HepG2 (cell line): ENCODE measurements around the gene ANGPTL5. TPM values are rescaled to one million over a fixed set of nuclear protein-coding genes. Genes with fewer than 3 reads are reported as not detected.

Experiments used
- ATAC-seq: fragments of 200-7000 bp; cut with Tn5 transposase; 3 replicates; pipeline ENCODE4 v1.9.1; 2020; ENCODE audit warnings: mild to moderate bottlenecking, moderate library complexity
- BruUV-seq: library from RNA; stranded (reverse); fragments of 400-500 nt; replicated peaks from 2 replicates; lab custom pipeline; 2021; lab: Mats Ljungman, UMichigan
- CTCF ChIA-PET: fragments of 300-600 bp; formaldehyde crosslinking; extraction: SDS; loops from one replicate; lab custom pipeline; 2021; ENCODE audit warnings: low total read pairs, inconsistent platforms, low intra/inter-chr PET ratio; lab: Yijun Ruan, JAX
- POLR2A ChIA-PET: fragments of 350-600 bp; sonication (Branson Sonifier 250); formaldehyde crosslinking; loops from one replicate; lab custom pipeline; 2020; ENCODE audit warnings: antibody characterized with exemption, inconsistent platforms; lab: Yijun Ruan, JAX
- DNase-seq: peaks from one replicate; pipeline ENCODE4 v3.0.0-alpha.2; 2015; ENCODE audit warnings: low spot score
- FAIRE-seq: peaks from 3 replicates; lab custom pipeline; 2011; peaks lifted over from hg19 to GRCh38; lab: Jason Lieb, UNC
- H2AFZ ChIP-seq: one replicate; pipeline ENCODE4 v1.6.1; 2011; ENCODE audit warnings: low read length, inconsistent platforms
- H3K27ac ChIP-seq: fragments of 300-600 bp; 3 replicates; pipeline ENCODE4 v1.8.0; 2011; ENCODE audit warnings: mixed run types, mild to moderate bottlenecking, mixed read lengths, low read length, inconsistent platforms; ENCODE audit not compliant: insufficient read depth; ENCODE audit errors: extremely low read length
- H3K27me3 ChIP-seq, 2 experiments: fragments of 200-600 bp in 1 of 2; 2 replicates in 1 of 2; 3 replicates in 1 of 2; pipeline versions ENCODE4 v1.6.0 to v1.8.0; 2011; ENCODE audit warnings: low read length in 2 of 2, mild to moderate bottlenecking in 2 of 2, moderate library complexity in 2 of 2, inconsistent platforms in 1 of 2; ENCODE audit not compliant: insufficient read depth in 2 of 2, control insufficient read depth in 1 of 2
- H3K36me3 ChIP-seq, 2 experiments: fragments of 200-600 bp in 1 of 2; replicated peaks in 1 of 2; 2 replicates in 1 of 2; 3 replicates in 1 of 2; pipeline versions ENCODE4 v1.5.1 to v1.8.0; 2011; ENCODE audit warnings: low read length in 2 of 2, inconsistent platforms in 1 of 2; ENCODE audit not compliant: insufficient read depth in 2 of 2, control insufficient read depth in 1 of 2
- H3K4me1 ChIP-seq: 2 replicates; pipeline ENCODE4 v1.5.1; 2012; ENCODE audit warnings: low read length, inconsistent platforms; ENCODE audit not compliant: insufficient read depth
- H3K4me2 ChIP-seq: 2 replicates; pipeline ENCODE4 v1.6.0; 2011; ENCODE audit warnings: low read depth, low read length, inconsistent platforms
- H3K4me3 ChIP-seq, 3 experiments: fragments of 200-600 bp in 1 of 3; sonication (generic), shearing (Covaris generic) in 1 of 3; replicated peaks in 1 of 3; 2 replicates each; pipeline ENCODE4 v1.5.1; 2011 to 2016; ENCODE audit warnings: low read length in 3 of 3, inconsistent platforms in 2 of 3, low read depth in 2 of 3, mild to moderate bottlenecking in 2 of 3, control low read depth in 1 of 3, mixed read lengths in 1 of 3; ENCODE audit not compliant: insufficient read depth in 1 of 3
- H3K79me2 ChIP-seq: one replicate; pipeline ENCODE4 v1.6.1; 2011; ENCODE audit warnings: low read length, inconsistent platforms; ENCODE audit not compliant: insufficient read depth
- H3K9ac ChIP-seq: 2 replicates; pipeline ENCODE4 v1.6.0; 2011; ENCODE audit warnings: mild to moderate bottlenecking, low read depth, low read length, inconsistent platforms; ENCODE audit not compliant: insufficient read depth
- H3K9me3 ChIP-seq: 2 replicates; pipeline ENCODE4 v1.5.1; 2012; ENCODE audit warnings: mild to moderate bottlenecking, low read length
- H4K20me1 ChIP-seq: 2 replicates; pipeline ENCODE4 v1.6.0; 2011; ENCODE audit warnings: inconsistent platforms, mild to moderate bottlenecking, low read length, moderate library complexity; ENCODE audit not compliant: insufficient read depth
- ATF4 ChIP-seq, 2 experiments: fragments of 450-650 bp in 1 of 2; sonication (generic) in 1 of 2; formaldehyde crosslinking; IDR thresholded peaks; 2 replicates each; pipeline versions ENCODE4 v1.5.0 to v1.8.0; 2020 to 2022; ENCODE audit warnings: mild to moderate bottlenecking in 1 of 2, missing genetic modification reagents in 1 of 2
- CBFB ChIP-seq: sonication (generic); formaldehyde crosslinking; IDR thresholded peaks from 2 replicates; pipeline ENCODE4 v1.4.0; 2020; ENCODE audit warnings: missing genetic modification reagents
- DNMT1 ChIP-seq: sonication (generic); formaldehyde crosslinking; IDR thresholded peaks from 2 replicates; pipeline ENCODE4 v1.5.1; 2020; ENCODE audit warnings: mild to moderate bottlenecking, missing genetic modification reagents
- HNRNPLL ChIP-seq: fragments of 200-400 bp; formaldehyde crosslinking; IDR thresholded peaks from 2 replicates; pipeline ENCODE4 v1.6.1; 2017; ENCODE audit warnings: mild to moderate bottlenecking, low read depth, low read length; ENCODE audit not compliant: poor library complexity, severe bottlenecking
- IRF2 ChIP-seq: IDR thresholded peaks from 2 replicates; pipeline ENCODE4 v1.6.1; 2018; ENCODE audit warnings: missing genetic modification reagents, missing compliant biosample characterization
- MTF1 ChIP-seq: sonication (generic); formaldehyde crosslinking; IDR thresholded peaks from 2 replicates; pipeline ENCODE4 v1.5.0; 2020; ENCODE audit warnings: missing genetic modification reagents
- NFIB ChIP-seq: sonication (generic); formaldehyde crosslinking; IDR thresholded peaks from 2 replicates; pipeline ENCODE4 v1.9.0; 2021; ENCODE audit warnings: missing genetic modification reagents, mild to moderate bottlenecking, borderline replicate concordance
- NR2F1 ChIP-seq, 2 experiments: fragments of 450-650 bp in 1 of 2; formaldehyde crosslinking in 1 of 2; IDR thresholded peaks; 2 replicates each; pipeline versions ENCODE4 v1.5.0 to v1.6.1; 2016 to 2020; ENCODE audit warnings: mild to moderate bottlenecking in 1 of 2, missing compliant biosample characterization in 1 of 2, missing genetic modification reagents in 1 of 2, moderate library complexity in 1 of 2
- TP53 ChIP-seq: sonication (generic); formaldehyde crosslinking; conservative IDR thresholded peaks from 2 replicates; pipeline ENCODE4 v1.4.0; 2020; ENCODE audit warnings: missing genetic modification reagents
- ZBTB21 ChIP-seq: sonication (generic); formaldehyde crosslinking; IDR thresholded peaks from 2 replicates; pipeline ENCODE4 v1.4.0; 2020; ENCODE audit warnings: missing genetic modification reagents
- ZFAT ChIP-seq: sonication (generic); formaldehyde crosslinking; conservative IDR thresholded peaks from 2 replicates; pipeline ENCODE4 v1.8.1; 2023; ENCODE audit warnings: missing genetic modification reagents, inconsistent platforms
- ZNF124 ChIP-seq: sonication (generic); formaldehyde crosslinking; IDR thresholded peaks from 2 replicates; pipeline ENCODE4 v1.4.0; 2020; ENCODE audit warnings: missing genetic modification reagents
- ZNF3 ChIP-seq: IDR thresholded peaks from 2 replicates; pipeline ENCODE4 v1.7.0; 2017; ENCODE audit warnings: inconsistent platforms
- ZNF564 ChIP-seq: sonication (generic); formaldehyde crosslinking; IDR thresholded peaks from 2 replicates; pipeline ENCODE4 v1.8.1; 2023; ENCODE audit warnings: mild to moderate bottlenecking, missing genetic modification reagents
- ZNF607 ChIP-seq: sonication (generic); formaldehyde crosslinking; IDR thresholded peaks from 2 replicates; pipeline ENCODE4 v1.5.1; 2020; ENCODE audit warnings: missing genetic modification reagents, mild to moderate bottlenecking, borderline replicate concordance
- ZNF891 ChIP-seq: sonication (generic); formaldehyde crosslinking; IDR thresholded peaks from 2 replicates; pipeline ENCODE4 v1.5.0; 2020; ENCODE audit warnings: mild to moderate bottlenecking, missing genetic modification reagents
- WGBS: methylation state at CpG from one replicate; pipeline ENCODE4 v1.1.6; 2017; ENCODE audit warnings: low lambda C conversion rate; 5-methylcytosine and 5-hydroxymethylcytosine counted together
- in situ Hi-C: cut with HindIII; loops from 2 replicates; pipeline ENCODE4 v1.10.0; 2017; ENCODE audit warnings: low pct_unique_long_range_greater_than_20kb; ENCODE audit not compliant: extremely low pct_ligation_motif_present
- intact Hi-C: fragments of 100-400 bp; cut with micrococcal nuclease; formaldehyde crosslinking; loops from one replicate; pipeline ENCODE4 v1.10.0; 2022; ENCODE audit not compliant: unreplicated experiment
- polyA plus RNA-seq, 8 experiments: library from polyadenylated mRNA; depleted of rRNA in 3 of 8; stranded (reverse) in 7 of 8; unstranded in 1 of 8; fragments of >200 nt; fragmentation: Illumina TruSeq in 4 of 8; extraction: Trizol in 4 of 8; gene quantifications; 2 replicates each; pipeline versions ENCODE4 v1.2.1 to v1.2.3, GENCODE V29; 2011 to 2016; ENCODE audit warnings: low read depth in 4 of 8, missing spikeins in 1 of 8, mixed read lengths in 1 of 8; ENCODE audit not compliant: insufficient read depth in 1 of 8
- total RNA-seq, 5 experiments: library from RNA; depleted of rRNA; stranded (reverse); fragments of >200 nt; fragmentation: Illumina TruSeq; extraction: Trizol; gene quantifications; 2 replicates each; pipeline ENCODE4 v1.2.3, GENCODE V29; 2016; ENCODE audit warnings: low read depth in 1 of 5
- TF ChIP-seq, protein P1 (sequence below): sonication (generic); formaldehyde crosslinking; IDR thresholded peaks from 2 replicates; pipeline ENCODE4 v1.4.0; 2020; ENCODE audit warnings: mild to moderate bottlenecking, missing genetic modification reagents
- TF ChIP-seq, protein P2 (sequence below): sonication (generic); formaldehyde crosslinking; IDR thresholded peaks from 2 replicates; pipeline ENCODE4 v1.5.1; 2020; ENCODE audit warnings: missing genetic modification reagents, mild to moderate bottlenecking, borderline replicate concordance

Gene ANGPTL5
- total and polyA plus RNA-seq, 2 of the 13 experiments (the other 11 are each of a cell fraction or from before 2014, with no cell fraction given): not detected

GRCh38 chr11:101949680-101950220 is 33.4 kb upstream of the ANGPTL5 start:
- Histone ChIP-seq H3K79me2 (no peaks in the 10 kb centered on the region), H3K9me3 (no peaks in the 10 kb centered on the region), H3K9ac (no peak overlapping the region), H3K27me3 (no peaks in the 10 kb centered on the region), H4K20me1 (no peaks in the 10 kb centered on the region), H3K4me2 (no peak overlapping the region), H3K4me1 (no peaks in the 10 kb centered on the region), H3K27ac (no peak overlapping the region), H2AFZ (no peak overlapping the region), H3K4me3 (no peak overlapping the region), H3K36me3 (no peaks in the 10 kb centered on the region)
- CTCF ChIA-PET: no interaction called here
- POLR2A ChIA-PET: no interaction called here
- FAIRE-seq: no peak
- intact Hi-C loops: no loop called here
- in situ Hi-C loops: no loop called here
- TF ChIP-seq ZNF3 (CRISPR knock-in tag): no peak
- no peak for TF ChIP-seq ZNF891 (CRISPR knock-in tag)
- TF ChIP-seq ATF4 (CRISPR knock-in tag; IDR thresholded peaks at IDR 0.05): no peak
- no peak for TF ChIP-seq IRF2 (CRISPR knock-in tag)
- no peak for TF ChIP-seq ZFAT
- no peak for TF ChIP-seq ZNF607 (CRISPR knock-in tag)
- no peak for TF ChIP-seq MTF1 (CRISPR knock-in tag)
- no peak for DNase-seq
- WGBS: 83% methylated on average over 1 of the region's 1 CpG
- BruUV-seq: no TSS peak
- no peak for ATAC-seq

- CTCF ChIA-PET: no interaction called here
- Histone ChIP-seq H3K27ac (no peak overlapping the region), H3K9me3 (no peaks in the 10 kb centered on the region), H3K27me3 (no peaks in the 10 kb centered on the region), H3K4me2 (no peak overlapping the region), H3K4me1 (no peaks in the 10 kb centered on the region), H3K9ac (no peak overlapping the region), H3K79me2 (no peaks in the 10 kb centered on the region), H3K4me3 (no peak overlapping the region), H2AFZ (no peak overlapping the region), H3K36me3 (no peaks in the 10 kb centered on the region), H4K20me1 (no peaks in the 10 kb centered on the region)
- in situ Hi-C loops (no loop called here), intact Hi-C loops (no loop called here)
- no peak for DNase-seq
- no TSS peak for BruUV-seq
- POLR2A ChIA-PET: no interaction called here
- ATAC-seq: no peak
- 86% methylated on average over 4 of the region's 4 CpGs for WGBS
- FAIRE-seq: no peak
- no peak for TF ChIP-seq TP53 (CRISPR knock-in tag)
- no peak for TF ChIP-seq NR2F1 (CRISPR knock-in tag; IDR thresholded peaks at IDR 0.05)
- TF ChIP-seq DNMT1 (CRISPR knock-in tag): no peak
- no peak for TF ChIP-seq HNRNPLL
- TF ChIP-seq ZNF564: no peak
- TF ChIP-seq ZBTB21 (CRISPR knock-in tag): no peak
- TF ChIP-seq ZNF124 (CRISPR knock-in tag): no peak
- TF ChIP-seq, protein P1, sequence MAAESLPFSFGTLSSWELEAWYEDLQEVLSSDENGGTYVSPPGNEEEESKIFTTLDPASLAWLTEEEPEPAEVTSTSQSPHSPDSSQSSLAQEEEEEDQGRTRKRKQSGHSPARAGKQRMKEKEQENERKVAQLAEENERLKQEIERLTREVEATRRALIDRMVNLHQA (CRISPR knock-in tag): no peak
- no peak for TF ChIP-seq CBFB
- TF ChIP-seq, protein P2, sequence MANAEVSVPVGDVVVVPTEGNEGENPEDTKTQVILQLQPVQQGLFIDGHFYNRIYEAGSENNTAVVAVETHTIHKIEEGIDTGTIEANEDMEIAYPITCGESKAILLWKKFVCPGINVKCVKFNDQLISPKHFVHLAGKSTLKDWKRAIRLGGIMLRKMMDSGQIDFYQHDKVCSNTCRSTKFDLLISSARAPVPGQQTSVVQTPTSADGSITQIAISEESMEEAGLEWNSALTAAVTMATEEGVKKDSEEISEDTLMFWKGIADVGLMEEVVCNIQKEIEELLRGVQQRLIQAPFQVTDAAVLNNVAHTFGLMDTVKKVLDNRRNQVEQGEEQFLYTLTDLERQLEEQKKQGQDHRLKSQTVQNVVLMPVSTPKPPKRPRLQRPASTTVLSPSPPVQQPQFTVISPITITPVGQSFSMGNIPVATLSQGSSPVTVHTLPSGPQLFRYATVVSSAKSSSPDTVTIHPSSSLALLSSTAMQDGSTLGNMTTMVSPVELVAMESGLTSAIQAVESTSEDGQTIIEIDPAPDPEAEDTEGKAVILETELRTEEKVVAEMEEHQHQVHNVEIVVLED (CRISPR knock-in tag): no peak
- no peak for TF ChIP-seq NFIB (CRISPR knock-in tag)
These were observed 29.1 kb upstream of the ANGPTL5 start for GRCh38 chr11:101945448-101945847.
